ENCODE data around the gene TNFRSF17. TPM values are rescaled to one million over a fixed set of nuclear protein-coding genes. Genes with fewer than 3 reads are reported as not detected.
A peak's percentile ranks its signal among the peaks of the same experiment; 100 is the strongest.

Gene TNFRSF17
- total RNA-seq, 2 experiments from 2014 or later = not detected

GRCh38 chr16:11992586-11993524 is 27.8 kb downstream of the TNFRSF17 start:
- Mint-ChIP-seq H3K27me3 (ENCODE audit: low read depth) (no peaks in the 10 kb centered on the region), H3K4me3 (no peak overlapping the region), H3K9me3 (no peaks in the 10 kb centered on the region), H3K36me3 (ENCODE audit: low read depth) (no peaks in the 10 kb centered on the region), H3K4me1 (ENCODE audit: low read depth) (peaks cover 4% of the 10 kb centered on the region), H3K27ac (no peak overlapping the region)
- DNase-seq = no peak
- intact Hi-C loops (cut with micrococcal nuclease) = no loop called here
- CTCF ChIA-PET = interaction anchor here (1.1 kb wide), 1 partner anchor 75 kb away, joined by 5 read pairs; no protein-coding TSS in a partner anchor

- Mint-ChIP-seq H3K4me3 (no peak overlapping the region), H3K36me3 (ENCODE audit: low read depth) (no peaks in the 10 kb centered on the region), H3K27me3 (ENCODE audit: low read depth) (no peaks in the 10 kb centered on the region), H3K27ac (no peak overlapping the region), H3K4me1 (ENCODE audit: low read depth) (peaks cover 4% of the 10 kb centered on the region), H3K9me3 (no peaks in the 10 kb centered on the region)
- CTCF ChIA-PET = no interaction called here
- intact Hi-C loops (cut with micrococcal nuclease) = no loop called here
- no peak for DNase-seq
These were observed 29.4 kb downstream of the TNFRSF17 start for GRCh38 chr16:11994143-11995119.

- CTCF ChIA-PET = interaction anchor here (0.7 to 1.0 kb wide), 2 partner anchors 71 to 616 kb away, joined by 3 read pairs; no protein-coding TSS in a partner anchor
- Mint-ChIP-seq H3K27ac (no peak overlapping the region), H3K4me3 (no peak overlapping the region), H3K4me1 (ENCODE audit: low read depth) (no peaks in the 10 kb centered on the region), H3K9me3 (no peaks in the 10 kb centered on the region), H3K36me3 (ENCODE audit: low read depth) (no peaks in the 10 kb centered on the region), H3K27me3 (ENCODE audit: low read depth) (no peaks in the 10 kb centered on the region)
- DNase-seq = no peak
- intact Hi-C loops (cut with micrococcal nuclease) = no loop called here
These were observed 31.7 kb downstream of the TNFRSF17 start for GRCh38 chr16:11996433-11997330.

- Mint-ChIP-seq H3K4me1 (ENCODE audit: low read depth) (no peaks in the 10 kb centered on the region), H3K27ac (no peak overlapping the region), H3K4me3 (no peak overlapping the region), H3K27me3 (ENCODE audit: low read depth) (no peaks in the 10 kb centered on the region), H3K36me3 (ENCODE audit: low read depth) (no peaks in the 10 kb centered on the region), H3K9me3 (no peaks in the 10 kb centered on the region)
- DNase-seq = no peak
- CTCF ChIA-PET = interaction anchor here (1.7 kb wide), 1 partner anchor 94 kb away, joined by 6 read pairs; no protein-coding TSS in a partner anchor
- intact Hi-C loops (cut with micrococcal nuclease) = no loop called here
These were observed 35.0 kb downstream of the TNFRSF17 start for GRCh38 chr16:12000032-12000431.

- no peaks in the 10 kb centered on the region for H3K4me1 Mint-ChIP-seq (ENCODE audit: low read depth)
- no peaks in the 10 kb centered on the region for H3K9me3 Mint-ChIP-seq
- intact Hi-C loops (cut with micrococcal nuclease) = no loop called here
- H3K4me3 Mint-ChIP-seq = no peak overlapping the region
- H3K27ac Mint-ChIP-seq = no peak overlapping the region
- no peaks in the 10 kb centered on the region for H3K36me3 Mint-ChIP-seq (ENCODE audit: low read depth)
- H3K27me3 Mint-ChIP-seq (ENCODE audit: low read depth) = no peaks in the 10 kb centered on the region
- no peak for DNase-seq
- CTCF ChIA-PET = no interaction called here
These were observed 37.5 kb downstream of the TNFRSF17 start for GRCh38 chr16:12002447-12003006.

- Mint-ChIP-seq H3K4me1 (ENCODE audit: low read depth) (peaks cover 19% of the 10 kb centered on the region), H3K36me3 (ENCODE audit: low read depth) (no peaks in the 10 kb centered on the region), H3K4me3 (no peak overlapping the region), H3K9me3 (no peaks in the 10 kb centered on the region), H3K27ac (no peak overlapping the region), H3K27me3 (ENCODE audit: low read depth) (no peaks in the 10 kb centered on the region)
- CTCF ChIA-PET = no interaction called here
- no peak for DNase-seq
- intact Hi-C loops (cut with micrococcal nuclease) = no loop called here
These were observed 41.6 kb downstream of the TNFRSF17 start for GRCh38 chr16:12006637-12007036.

- peak; percentile 17 for DNase-seq
- Mint-ChIP-seq H3K9me3 (no peaks in the 10 kb centered on the region), H3K27me3 (ENCODE audit: low read depth) (no peaks in the 10 kb centered on the region), H3K27ac (no peak overlapping the region), H3K36me3 (ENCODE audit: low read depth) (no peaks in the 10 kb centered on the region), H3K4me1 (ENCODE audit: low read depth) (peaks cover 19% of the 10 kb centered on the region), H3K4me3 (no peak overlapping the region)
- CTCF ChIA-PET = interaction anchor here (0.5 to 2.0 kb wide), 2 partner anchors 59 to 1055 kb away, joined by 3 to 5 read pairs; no protein-coding TSS in a partner anchor
- intact Hi-C loops (cut with micrococcal nuclease) = no loop called here
These were observed 44.5 kb downstream of the TNFRSF17 start for GRCh38 chr16:12009462-12009861.

- peak; percentile 11 for DNase-seq
- Mint-ChIP-seq H3K36me3 (ENCODE audit: low read depth) (no peaks in the 10 kb centered on the region), H3K4me1 (ENCODE audit: low read depth) (peaks cover 19% of the 10 kb centered on the region), H3K27ac (peak overlapping the region; percentile 22), H3K27me3 (ENCODE audit: low read depth) (no peaks in the 10 kb centered on the region), H3K9me3 (no peaks in the 10 kb centered on the region), H3K4me3 (no peak overlapping the region)
- intact Hi-C loops (cut with micrococcal nuclease) = no loop called here
- CTCF ChIA-PET = interaction anchor here (2.0 kb wide), 1 partner anchor 58 kb away, joined by 5 read pairs; no protein-coding TSS in a partner anchor
These were observed 44.9 kb downstream of the TNFRSF17 start for GRCh38 chr16:12009922-12010321.

- H3K9me3 Mint-ChIP-seq = no peaks in the 10 kb centered on the region
- H3K27ac Mint-ChIP-seq = peak overlapping the region; percentile 22
- no peaks in the 10 kb centered on the region for H3K27me3 Mint-ChIP-seq (ENCODE audit: low read depth)
- intact Hi-C loops (cut with micrococcal nuclease) = no loop called here
- DNase-seq = no peak
- no peak overlapping the region for H3K4me3 Mint-ChIP-seq
- peaks cover 19% of the 10 kb centered on the region for H3K4me1 Mint-ChIP-seq (ENCODE audit: low read depth)
- no peaks in the 10 kb centered on the region for H3K36me3 Mint-ChIP-seq (ENCODE audit: low read depth)
- CTCF ChIA-PET = interaction anchor here (2.0 kb wide), 1 partner anchor 57 kb away, joined by 5 read pairs; no protein-coding TSS in a partner anchor
These were observed 45.6 kb downstream of the TNFRSF17 start for GRCh38 chr16:12010388-12011251.

- H3K36me3 Mint-ChIP-seq (ENCODE audit: low read depth) = no peaks in the 10 kb centered on the region
- no peaks in the 10 kb centered on the region for H3K9me3 Mint-ChIP-seq
- intact Hi-C loops (cut with micrococcal nuclease) = no loop called here
- CTCF ChIA-PET = no interaction called here
- no peak for DNase-seq
- H3K27me3 Mint-ChIP-seq (ENCODE audit: low read depth) = no peaks in the 10 kb centered on the region
- H3K4me3 Mint-ChIP-seq = no peak overlapping the region
- H3K27ac Mint-ChIP-seq = no peak overlapping the region
- peaks cover 19% of the 10 kb centered on the region for H3K4me1 Mint-ChIP-seq (ENCODE audit: low read depth)
These were observed 46.6 kb downstream of the TNFRSF17 start for GRCh38 chr16:12011565-12011964.

Measured in activated naive CD4-positive, alpha-beta T cell treated with anti-CD3 and anti-CD28 coated beads for 36 hours (primary cell).